GM12878 (cell line): ENCODE data around the gene TMEM38A. TPM values are rescaled to one million over a fixed set of nuclear protein-coding genes. Genes with fewer than 3 reads are reported as not detected.
"Not testable (repeated sequence)": the region's sequence is repeated elsewhere in the genome, so short reads cannot be mapped to it uniquely, and the experiment has no call there.

Source experiments
- ATAC-seq: fragments of 200-7000 bp; cut with Tn5 transposase; 3 replicates; pipeline ENCODE4 v1.9.1; 2020; ENCODE audit warnings: mild to moderate bottlenecking, moderate library complexity
- BruUV-seq: library from RNA; stranded (reverse); fragments of 400-500 nt; replicated peaks from 2 replicates; lab custom pipeline; 2021; lab: Mats Ljungman, UMichigan
- CTCF ChIA-PET: fragments of 300-600 bp; sonication (Branson Sonifier 250); formaldehyde crosslinking; extraction: SDS; loops from one replicate; lab custom pipeline; 2021; ENCODE audit warnings: inconsistent platforms; lab: Yijun Ruan, JAX
- POLR2A ChIA-PET: fragments of 350-600 bp; formaldehyde crosslinking; extraction: SDS; loops from one replicate; lab custom pipeline; 2021; ENCODE audit warnings: inconsistent platforms; lab: Charles Lee
- RAD21 ChIA-PET: fragments of 300-600 bp; sonication (Branson Sonifier 250); formaldehyde crosslinking; loops from one replicate; lab custom pipeline; 2023; ENCODE audit warnings: antibody characterized with exemption; ENCODE audit not compliant: unreplicated experiment; lab: Charles Lee
- SMC1A ChIA-PET: fragments of 300-600 bp; sonication (Branson Sonifier 250); formaldehyde crosslinking; loops from one replicate; lab custom pipeline; 2023; ENCODE audit not compliant: unreplicated experiment, uncharacterized antibody; lab: Charles Lee
- DNase-seq: peaks from one replicate; pipeline ENCODE4 v3.0.0-alpha.2; 2011; ENCODE audit warnings: low read depth, low spot score
- FAIRE-seq: peaks from 3 replicates; lab custom pipeline; 2011; peaks lifted over from hg19 to GRCh38; lab: Jason Lieb, UNC
- H2AFZ ChIP-seq: 2 replicates; pipeline ENCODE4 v1.6.0; 2011; ENCODE audit warnings: low read depth, low read length, control low read depth; ENCODE audit not compliant: control insufficient read depth
- H3K27ac ChIP-seq: 2 replicates; pipeline ENCODE4 v1.5.1; 2011; ENCODE audit warnings: control low read depth; ENCODE audit not compliant: control insufficient read depth, insufficient read depth
- H3K27me3 ChIP-seq, 2 experiments: replicated peaks in 1 of 2; 2 replicates each; pipeline versions ENCODE4 v1.6.0 to v1.6.1; 2011; ENCODE audit warnings: low read length in 1 of 2; ENCODE audit not compliant: control insufficient read depth in 2 of 2, insufficient read depth in 2 of 2
- H3K36me3 ChIP-seq, 2 experiments: 2 replicates each; pipeline ENCODE4 v1.5.1; 2011; ENCODE audit warnings: low read length in 1 of 2; ENCODE audit not compliant: control insufficient read depth in 2 of 2, insufficient read depth in 2 of 2
- H3K4me1 ChIP-seq: 2 replicates; pipeline ENCODE4 v1.6.1; 2011; ENCODE audit warnings: mild to moderate bottlenecking, low read length, moderate library complexity, mixed read lengths; ENCODE audit not compliant: control insufficient read depth, insufficient read depth
- H3K4me2 ChIP-seq: 2 replicates; pipeline ENCODE4 v1.6.0; 2011; ENCODE audit warnings: control low read depth; ENCODE audit not compliant: control insufficient read depth, insufficient read depth
- H3K4me3 ChIP-seq: fragments of 200-600 bp; sonication (generic); 2 replicates; pipeline ENCODE4 v1.5.1; 2016
- H3K79me2 ChIP-seq: 2 replicates; pipeline ENCODE4 v1.6.0; 2011; ENCODE audit warnings: low read length; ENCODE audit not compliant: control insufficient read depth, insufficient read depth
- H3K9ac ChIP-seq: 2 replicates; pipeline ENCODE4 v1.8.0; 2011; ENCODE audit warnings: low read length, control low read depth, mixed read lengths; ENCODE audit not compliant: control insufficient read depth, insufficient read depth
- H3K9me3 ChIP-seq: replicated peaks from 3 replicates; pipeline ENCODE4 v1.5.1; 2011; ENCODE audit warnings: mild to moderate bottlenecking, low read length; ENCODE audit not compliant: control insufficient read depth, insufficient read depth
- H4K20me1 ChIP-seq: 2 replicates; pipeline ENCODE4 v1.6.0; 2011; ENCODE audit not compliant: control insufficient read depth, insufficient read depth
- CHD1 ChIP-seq: IDR thresholded peaks from 2 replicates; pipeline ENCODE4 v1.6.1; 2012; ENCODE audit warnings: low read depth, low read length, improper control_type of control experiment
- CREB1 ChIP-seq: IDR thresholded peaks from 2 replicates; pipeline ENCODE4 v1.6.1; 2012; ENCODE audit warnings: low read depth, mild to moderate bottlenecking, inconsistent platforms
- GABPA ChIP-seq: IDR thresholded peaks from 2 replicates; pipeline ENCODE4 v1.6.1; 2014; ENCODE audit warnings: antibody characterized with exemption, low read depth, mild to moderate bottlenecking, inconsistent platforms
- HDGF ChIP-seq: fragments of 450-650 bp; IDR thresholded peaks from 2 replicates; pipeline ENCODE4 v1.6.1; 2016; ENCODE audit warnings: antibody characterized with exemption
- NFXL1 ChIP-seq: fragments of 450-650 bp; IDR thresholded peaks from 2 replicates; pipeline ENCODE4 v1.6.1; 2017; ENCODE audit warnings: antibody characterized with exemption, mild to moderate bottlenecking, borderline replicate concordance
- RBBP5 ChIP-seq: fragments of 200-600 bp; sonication (generic); conservative IDR thresholded peaks from 2 replicates; pipeline ENCODE4 v1.6.1; 2016
- SUPT20H ChIP-seq: IDR thresholded peaks from 2 replicates; pipeline ENCODE4 v1.6.1; 2011; ENCODE audit warnings: low read depth, mild to moderate bottlenecking, low read length, moderate library complexity, borderline replicate concordance; ENCODE audit not compliant: control insufficient read depth
- WGBS: methylation state at CpG from one replicate; pipeline ENCODE4 v1.1.6; 2016; ENCODE audit warnings: low lambda C conversion rate; ENCODE audit not compliant: insufficient replicate concordance, insufficient coverage; ENCODE audit errors: missing lambda C conversion rate; 5-methylcytosine and 5-hydroxymethylcytosine counted together
- in situ Hi-C: fragments of 300-500 bp; cut with MboI; formaldehyde crosslinking; loops from 9 replicates; pipeline ENCODE4 v1.14.3; 2018; ENCODE audit warnings: mixed read lengths
- intact Hi-C: fragments of 100-400 bp; cut with micrococcal nuclease; formaldehyde crosslinking; loops from one replicate; pipeline ENCODE4 v1.14.2; 2022; ENCODE audit not compliant: unreplicated experiment
- polyA plus RNA-seq, 11 experiments: library from polyadenylated mRNA; depleted of rRNA in 4 of 11; unstranded in 6 of 11; stranded (reverse) in 5 of 11; fragments of >200 nt; fragmentation: Nextera tagmentation in 4 of 11; fragmentation: Illumina TruSeq in 1 of 11; extraction: Ambion mirVana in 4 of 11; extraction: Trizol in 1 of 11; gene quantifications; 1 replicate in 1 of 11; 2 replicates in 10 of 11; pipeline versions ENCODE4 v1.2.1 to v1.2.3, GENCODE V29; 2011 to 2016; ENCODE audit warnings: inconsistent platforms in 2 of 11, missing spikeins in 2 of 11, low read depth in 1 of 11
- total RNA-seq, 4 experiments: library from RNA; depleted of rRNA in 3 of 4; stranded (reverse); fragments of >200 nt in 3 of 4; fragmentation: Illumina TruSeq in 1 of 4; extraction: Trizol in 1 of 4; gene quantifications; 2 replicates each; pipeline versions ENCODE4 v1.2.1 to v1.2.3, GENCODE V29; 2013 to 2021
- TF ChIP-seq, protein P1 (sequence below): IDR thresholded peaks from 2 replicates; pipeline ENCODE4 v1.6.1; 2012; ENCODE audit warnings: low read depth, low read length, improper control_type of control experiment

TMEM38A gene
- total and polyA plus RNA-seq, 10 of the 15 experiments (the other 5 are each of a cell fraction or from before 2014, with no cell fraction given) = 4.5 to 22.2 (median 15.0) TPM

GRCh38 chr19:16673231-16673630, 12.3 kb downstream of the TMEM38A start:
- H3K4me1 ChIP-seq = no peaks in the 10 kb centered on the region
- RAD21 ChIA-PET = no interaction called here
- no peaks in the 10 kb centered on the region for H4K20me1 ChIP-seq
- no peak overlapping the region for H3K4me2 ChIP-seq
- H3K4me3 ChIP-seq = no peak overlapping the region
- CTCF ChIA-PET = no interaction called here
- no peak for ATAC-seq
- DNase-seq = no peak
- TF ChIP-seq HDGF (no peak), RBBP5 (no peak), GABPA (no peak), SUPT20H (no peak), CHD1 (no peak), NFXL1 (no peak), CREB1 (no peak)
- TF ChIP-seq, protein P1, sequence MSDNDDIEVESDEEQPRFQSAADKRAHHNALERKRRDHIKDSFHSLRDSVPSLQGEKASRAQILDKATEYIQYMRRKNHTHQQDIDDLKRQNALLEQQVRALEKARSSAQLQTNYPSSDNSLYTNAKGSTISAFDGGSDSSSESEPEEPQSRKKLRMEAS = no peak
- TF ChIP-seq, all 136 proteins: peak for 0
- intact Hi-C loops (no loop called here), in situ Hi-C loops (no loop called here)
- Histone ChIP-seq H3K27ac (no peak overlapping the region), H3K27me3 (no peaks in the 10 kb centered on the region), H2AFZ (no peak overlapping the region), H3K79me2 (peaks cover 1% of the 10 kb centered on the region; the same call in 1 of the 2 replicates), H3K9me3 (no peaks in the 10 kb centered on the region), H3K9ac (no peak overlapping the region), H3K36me3 (peaks cover 0 to 2% of the 10 kb centered on the region in 2 experiments; a peak in 3 of 4 replicates)
- FAIRE-seq = no peak
- 75% methylated on average over 3 of the region's 3 CpGs for WGBS
- no TSS peak for BruUV-seq
- ChIA-PET SMC1A (interaction anchor here (0.7 kb wide), 1 partner anchor 12 kb away, joined by 3 read pairs; the partner anchor contains the start of gene TMEM38A), POLR2A (no interaction called here)

GRCh38 chr19:16673839-16674238, 12.9 kb downstream of the TMEM38A start:
- H3K79me2 ChIP-seq, BruUV-seq, in situ Hi-C loops, H3K9me3 ChIP-seq, H3K27me3 ChIP-seq, H3K4me2 ChIP-seq, H4K20me1 ChIP-seq, CTCF ChIA-PET, intact Hi-C loops, H3K36me3 ChIP-seq, H3K9ac ChIP-seq, H2AFZ ChIP-seq, DNase-seq, H3K4me3 ChIP-seq, H3K4me1 ChIP-seq, FAIRE-seq, ATAC-seq, POLR2A ChIA-PET, H3K27ac ChIP-seq: not testable (repeated sequence)
- WGBS = 97% methylated on average over 4 of the region's 4 CpGs
- SMC1A ChIA-PET = interaction anchor here (0.6 to 0.7 kb wide), 2 partner anchors 13 to 125 kb away, joined by 3 read pairs; partner anchors contain the start of gene TMEM38A
- RAD21 ChIA-PET = interaction anchor here (0.6 kb wide), 1 partner anchor 853 kb away, joined by 3 read pairs; a partner anchor contains a TSS
